ENCODE data around the gene MEF2C. TPM values are rescaled to one million over a fixed set of nuclear protein-coding genes. Genes with fewer than 3 reads are reported as not detected.

Gene MEF2C
- total RNA-seq, 1 donor from 2014 or later: 20.5 TPM

GRCh38 chr5:88693071-88693932 is 189.7 kb downstream of the MEF2C start:
- H3K36me3 ChIP-seq (ENCODE audit: insufficient read depth, low read length): no peaks in the 10 kb centered on the region
- H3K36me3 Mint-ChIP-seq (ENCODE audit: low read depth, unreplicated experiment): no peaks in the 10 kb centered on the region
- H3K4me1 Mint-ChIP-seq (ENCODE audit: low read depth, unreplicated experiment): peaks cover 17% of the 10 kb centered on the region
- H3K27ac ChIP-seq (ENCODE audit: low read depth, low read length): peak overlapping the region; percentile 17
- peaks cover 20% of the 10 kb centered on the region for H3K4me1 ChIP-seq (ENCODE audit: insufficient read depth, low read length)
- no peaks in the 10 kb centered on the region for H3K9me3 ChIP-seq (ENCODE audit: insufficient read depth, low read depth, low read length)
- H3K4me3 ChIP-seq (ENCODE audit: insufficient read depth, low read depth, low read length): peak overlapping the region; percentile 53
- H3K27me3 ChIP-seq (ENCODE audit: insufficient read depth, low read length): peaks cover 37% of the 10 kb centered on the region
- peak overlapping the region; percentile 15 for H2AFZ ChIP-seq (ENCODE audit: low read depth, low read length)
- FAIRE-seq: no peak
- peak overlapping the region; percentile 68 for H3K4me3 Mint-ChIP-seq (ENCODE audit: unreplicated experiment)
- peak overlapping the region; percentile 59 for H3K9ac ChIP-seq (ENCODE audit: low read length)
- DNase-seq (ENCODE audit: low read depth): no peak
- peak overlapping the region; percentile 72 for H3K27ac Mint-ChIP-seq (ENCODE audit: unreplicated experiment)
- peaks cover 10% of the 10 kb centered on the region for H3K79me2 ChIP-seq (ENCODE audit: insufficient read depth, low read length)
- H3K9me3 Mint-ChIP-seq (ENCODE audit: unreplicated experiment): peaks cover 19% of the 10 kb centered on the region
- H3K27me3 Mint-ChIP-seq (ENCODE audit: low read depth, unreplicated experiment): peaks cover 86% of the 10 kb centered on the region
- TF ChIP-seq EZH2 (IDR thresholded peaks at IDR 0.05; ENCODE audit: insufficient read depth, low read length): no peak
- H3K4me2 ChIP-seq (ENCODE audit: low read length): peak overlapping the region; percentile 94
- H4K20me1 ChIP-seq (ENCODE audit: insufficient read depth, low read length): no peaks in the 10 kb centered on the region

- no peak for DNase-seq (ENCODE audit: low read depth)
- Mint-ChIP-seq H3K27ac (ENCODE audit: unreplicated experiment) (peak overlapping the region; percentile 72), H3K9me3 (ENCODE audit: unreplicated experiment) (peaks cover 19% of the 10 kb centered on the region), H3K27me3 (ENCODE audit: low read depth, unreplicated experiment) (peaks cover 92% of the 10 kb centered on the region), H3K36me3 (ENCODE audit: low read depth, unreplicated experiment) (no peaks in the 10 kb centered on the region), H3K4me3 (ENCODE audit: unreplicated experiment) (peak overlapping the region; percentile 68), H3K4me1 (ENCODE audit: low read depth, unreplicated experiment) (peaks cover 17% of the 10 kb centered on the region)
- Histone ChIP-seq H3K79me2 (ENCODE audit: insufficient read depth, low read length) (peaks cover 19% of the 10 kb centered on the region), H3K4me2 (ENCODE audit: low read length) (peak overlapping the region; percentile 94), H3K4me1 (ENCODE audit: insufficient read depth, low read length) (peaks cover 20% of the 10 kb centered on the region), H3K9me3 (ENCODE audit: insufficient read depth, low read depth, low read length) (no peaks in the 10 kb centered on the region), H3K4me3 (ENCODE audit: insufficient read depth, low read depth, low read length) (peak overlapping the region; percentile 53), H2AFZ (ENCODE audit: low read depth, low read length) (peak overlapping the region; percentile 73), H3K36me3 (ENCODE audit: insufficient read depth, low read length) (no peaks in the 10 kb centered on the region), H3K27ac (ENCODE audit: low read depth, low read length) (peak overlapping the region; percentile 4), H3K27me3 (ENCODE audit: insufficient read depth, low read length) (peaks cover 48% of the 10 kb centered on the region), H3K9ac (ENCODE audit: low read length) (peak overlapping the region; percentile 59), H4K20me1 (ENCODE audit: insufficient read depth, low read length) (no peaks in the 10 kb centered on the region)
- TF ChIP-seq CTCF (IDR thresholded peaks at IDR 0.05; ENCODE audit: insufficient read depth, low read depth, low read length) (no peak), EZH2 (IDR thresholded peaks at IDR 0.05; ENCODE audit: insufficient read depth, low read length) (no peak)
- no peak for FAIRE-seq
Observed at GRCh38 chr5:88691945-88692868, 190.8 kb downstream of the MEF2C start.

- Histone ChIP-seq H3K9me3 (ENCODE audit: insufficient read depth, low read depth, low read length) (no peaks in the 10 kb centered on the region), H2AFZ (ENCODE audit: low read depth, low read length) (peak overlapping the region; percentile 69), H4K20me1 (ENCODE audit: insufficient read depth, low read length) (no peaks in the 10 kb centered on the region), H3K27me3 (ENCODE audit: insufficient read depth, low read length) (peaks cover 57% of the 10 kb centered on the region), H3K36me3 (ENCODE audit: insufficient read depth, low read length) (no peaks in the 10 kb centered on the region), H3K4me1 (ENCODE audit: insufficient read depth, low read length) (peaks cover 20% of the 10 kb centered on the region), H3K79me2 (ENCODE audit: insufficient read depth, low read length) (peaks cover 20% of the 10 kb centered on the region), H3K9ac (ENCODE audit: low read length) (peak overlapping the region; percentile 59), H3K4me2 (ENCODE audit: low read length) (peak overlapping the region; percentile 94), H3K4me3 (ENCODE audit: insufficient read depth, low read depth, low read length) (peak overlapping the region; percentile 63), H3K27ac (ENCODE audit: low read depth, low read length) (no peak overlapping the region)
- FAIRE-seq (no peak), DNase-seq (ENCODE audit: low read depth) (no peak)
- H3K4me1 Mint-ChIP-seq (ENCODE audit: low read depth, unreplicated experiment): peaks cover 17% of the 10 kb centered on the region
- peaks cover 93% of the 10 kb centered on the region for H3K27me3 Mint-ChIP-seq (ENCODE audit: low read depth, unreplicated experiment)
- TF ChIP-seq CTCF (IDR thresholded peaks at IDR 0.05; ENCODE audit: insufficient read depth, low read depth, low read length) (no peak), EZH2 (IDR thresholded peaks at IDR 0.05; ENCODE audit: insufficient read depth, low read length) (no peak)
- H3K36me3 Mint-ChIP-seq (ENCODE audit: low read depth, unreplicated experiment): no peaks in the 10 kb centered on the region
- H3K27ac Mint-ChIP-seq (ENCODE audit: unreplicated experiment): peak overlapping the region; percentile 96
- H3K9me3 Mint-ChIP-seq (ENCODE audit: unreplicated experiment): peaks cover 20% of the 10 kb centered on the region
- peak overlapping the region; percentile 78 for H3K4me3 Mint-ChIP-seq (ENCODE audit: unreplicated experiment)
Observed at GRCh38 chr5:88691230-88691582, 191.8 kb downstream of the MEF2C start.
